Measurements from ENCODE around the gene SIPA1L3. TPM values are rescaled to one million over a fixed set of nuclear protein-coding genes. Genes with fewer than 3 reads are reported as not detected.

Gene SIPA1L3
- total and polyA plus RNA-seq, 8 donors = 2.9 to 211 (median 24.3) TPM

DNA sequence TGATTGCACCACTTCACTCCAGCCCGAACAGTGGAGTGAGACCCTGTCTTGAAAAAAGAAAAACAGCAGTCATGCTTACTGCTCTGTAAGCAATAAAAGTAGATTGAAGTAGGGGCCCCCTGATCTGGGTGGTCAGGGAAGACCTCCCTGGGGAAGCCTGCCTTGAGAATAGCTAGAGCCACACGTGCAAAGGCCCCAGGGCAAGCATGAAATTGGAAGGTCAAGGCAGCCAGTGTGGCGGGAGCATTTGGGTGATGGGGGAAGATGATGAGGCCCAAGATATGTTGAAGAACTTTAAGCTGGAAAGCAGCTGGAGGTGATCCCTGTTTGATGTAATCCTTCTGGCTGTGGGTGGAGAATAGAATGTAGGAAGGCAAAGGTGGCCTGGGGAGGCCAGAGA, 104.4 kb downstream of the SIPA1L3 start:
- no peaks in the 10 kb centered on the region for H3K27me3 ChIP-seq
- H3K36me3 ChIP-seq = peaks cover 0 to 7% (median 0%) of the 10 kb centered on the region in 4 donors
- 90 to 100% (median 98%) methylated on average over 3 of the region's 3 CpGs for WGBS, 5 donors
- no peak overlapping the region for H3K4me3 ChIP-seq
- no peaks in the 10 kb centered on the region for H3K9me3 ChIP-seq
- intact Hi-C loops (cut with DNase I; ENCODE audit: low total_unique reads) = no loop called here
- no peaks in the 10 kb centered on the region for H3K4me1 ChIP-seq
- DNase-seq = no peak
- H3K27ac ChIP-seq = no peak overlapping the region
- TF ChIP-seq, protein P1, sequence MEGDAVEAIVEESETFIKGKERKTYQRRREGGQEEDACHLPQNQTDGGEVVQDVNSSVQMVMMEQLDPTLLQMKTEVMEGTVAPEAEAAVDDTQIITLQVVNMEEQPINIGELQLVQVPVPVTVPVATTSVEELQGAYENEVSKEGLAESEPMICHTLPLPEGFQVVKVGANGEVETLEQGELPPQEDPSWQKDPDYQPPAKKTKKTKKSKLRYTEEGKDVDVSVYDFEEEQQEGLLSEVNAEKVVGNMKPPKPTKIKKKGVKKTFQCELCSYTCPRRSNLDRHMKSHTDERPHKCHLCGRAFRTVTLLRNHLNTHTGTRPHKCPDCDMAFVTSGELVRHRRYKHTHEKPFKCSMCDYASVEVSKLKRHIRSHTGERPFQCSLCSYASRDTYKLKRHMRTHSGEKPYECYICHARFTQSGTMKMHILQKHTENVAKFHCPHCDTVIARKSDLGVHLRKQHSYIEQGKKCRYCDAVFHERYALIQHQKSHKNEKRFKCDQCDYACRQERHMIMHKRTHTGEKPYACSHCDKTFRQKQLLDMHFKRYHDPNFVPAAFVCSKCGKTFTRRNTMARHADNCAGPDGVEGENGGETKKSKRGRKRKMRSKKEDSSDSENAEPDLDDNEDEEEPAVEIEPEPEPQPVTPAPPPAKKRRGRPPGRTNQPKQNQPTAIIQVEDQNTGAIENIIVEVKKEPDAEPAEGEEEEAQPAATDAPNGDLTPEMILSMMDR (IDR thresholded peaks at IDR 0.05) = no peak
- TF ChIP-seq POLR2A (IDR thresholded peaks at IDR 0.05) (no peak), POLR2AphosphoS5 (IDR thresholded peaks at IDR 0.05) (no peak), EP300 (IDR thresholded peaks at IDR 0.05) (no peak)

DNA sequence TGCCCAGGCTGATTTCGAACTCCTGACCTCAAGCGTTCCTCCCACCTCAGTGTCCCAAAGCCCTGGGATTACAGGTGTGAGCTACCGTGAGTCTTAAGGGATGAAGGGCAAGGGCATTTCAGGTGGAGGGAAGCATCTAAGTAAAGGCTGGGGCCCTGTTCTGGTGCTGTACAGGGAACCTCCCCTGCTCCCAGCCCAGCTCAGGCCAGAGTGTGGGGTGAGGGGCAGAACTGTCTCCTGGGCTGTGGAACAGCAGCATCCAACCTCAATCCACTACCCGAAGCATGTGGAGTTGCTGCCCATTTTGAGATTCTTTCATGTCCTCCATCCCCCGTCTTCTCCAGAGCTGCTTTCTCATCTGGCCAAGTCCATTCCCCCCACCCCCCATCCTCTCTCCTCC, 105.3 kb downstream of the SIPA1L3 start:
- Histone ChIP-seq H3K27me3 (no peaks in the 10 kb centered on the region), H3K36me3 (peaks cover 0 to 7% (median 0%) of the 10 kb centered on the region in 4 donors), H3K4me1 (no peaks in the 10 kb centered on the region), H3K27ac (no peak overlapping the region), H3K9me3 (no peaks in the 10 kb centered on the region), H3K4me3 (no peak overlapping the region)
- TF ChIP-seq, protein P1 (IDR thresholded peaks at IDR 0.05) = no peak
- TF ChIP-seq EP300 (IDR thresholded peaks at IDR 0.05) = no peak
- no peak for TF ChIP-seq POLR2AphosphoS5 (IDR thresholded peaks at IDR 0.05)
- TF ChIP-seq POLR2A (IDR thresholded peaks at IDR 0.05) = no peak
- DNase-seq = no peak
- 75 to 82% (median 81%) methylated on average over 5 of the region's 5 CpGs for WGBS, 5 donors
- intact Hi-C loops (cut with DNase I; ENCODE audit: low total_unique reads) = no loop called here

DNA sequence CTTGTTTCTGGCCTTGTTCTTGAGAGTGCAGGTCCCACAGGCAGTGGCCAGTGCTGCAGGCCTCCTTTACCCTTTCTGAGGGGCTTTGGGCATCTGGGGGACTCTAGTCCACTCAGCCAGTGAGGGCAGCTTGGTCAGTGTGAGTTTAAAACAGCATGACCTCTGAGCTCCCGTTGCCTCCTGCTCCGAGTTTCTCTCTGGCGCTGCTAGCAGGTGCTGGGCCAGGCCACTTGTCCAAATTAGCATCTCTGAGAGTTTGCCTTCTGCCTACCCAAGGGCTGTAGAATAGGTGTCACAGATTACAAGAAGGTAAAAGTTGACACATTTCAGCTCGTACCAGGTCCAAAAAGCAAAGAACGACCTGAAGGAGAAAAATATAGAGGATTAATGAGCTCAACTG, 105.9 kb downstream of the SIPA1L3 start:
- 63 to 83% (median 77%) methylated on average over 5 of the region's 5 CpGs for WGBS, 5 donors
- peaks cover 0 to 7% (median 0%) of the 10 kb centered on the region in 4 donors for H3K36me3 ChIP-seq
- DNase-seq = no peak

DNA sequence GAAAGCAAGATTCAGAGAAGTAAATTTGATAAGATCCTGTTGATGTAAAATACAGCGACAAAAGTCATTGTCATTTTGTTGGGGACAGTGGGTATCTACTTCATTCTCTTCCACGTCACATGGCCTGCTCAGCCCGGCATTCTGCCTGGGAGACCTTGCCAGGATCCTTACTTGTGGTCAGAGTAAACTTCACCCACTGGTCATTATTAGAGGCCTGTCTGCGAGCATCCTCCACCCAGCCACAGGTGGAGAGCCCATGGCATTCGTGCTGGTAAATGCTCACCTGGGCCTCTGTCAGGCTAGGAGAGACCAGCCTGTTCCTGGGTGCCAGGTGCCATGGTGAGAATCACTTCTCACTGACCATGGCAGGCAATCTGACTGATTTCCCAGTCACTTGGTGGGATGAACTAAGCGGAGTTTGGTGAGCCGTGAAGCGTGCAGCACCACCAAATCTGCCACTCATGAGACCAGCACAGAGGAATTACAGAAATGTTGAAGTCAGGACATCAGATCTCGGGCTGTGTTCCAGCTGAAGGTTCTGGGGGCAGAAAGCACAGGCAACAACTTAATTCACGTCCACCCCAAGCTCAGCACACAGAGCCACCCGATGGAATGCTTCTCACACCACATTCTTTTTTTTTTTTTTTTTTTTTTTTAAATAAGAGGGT, 107.0 kb downstream of the SIPA1L3 start:
- intact Hi-C loops (cut with DNase I; ENCODE audit: low total_unique reads) = no loop called here
- DNase-seq = no peak
- Histone ChIP-seq H3K4me3 (no peak overlapping the region), H3K4me1 (no peaks in the 10 kb centered on the region), H3K27ac (no peak overlapping the region), H3K36me3 (peaks cover 0 to 7% (median 0%) of the 10 kb centered on the region in 4 donors), H3K27me3 (no peaks in the 10 kb centered on the region), H3K9me3 (no peaks in the 10 kb centered on the region)
- TF ChIP-seq, protein P1 (IDR thresholded peaks at IDR 0.05) = no peak
- TF ChIP-seq POLR2A (IDR thresholded peaks at IDR 0.05) = no peak
- TF ChIP-seq EP300 (IDR thresholded peaks at IDR 0.05) = no peak
- no peak for TF ChIP-seq POLR2AphosphoS5 (IDR thresholded peaks at IDR 0.05)
- WGBS, 5 donors = 87 to 91% (median 90%) methylated on average over 11 of the region's 11 CpGs

More for the DNA sequence above, 105.9 kb downstream of the SIPA1L3 start:
- Histone ChIP-seq H3K4me1 (no peaks in the 10 kb centered on the region), H3K27ac (no peak overlapping the region), H3K9me3 (no peaks in the 10 kb centered on the region), H3K4me3 (no peak overlapping the region), H3K27me3 (no peaks in the 10 kb centered on the region)
- intact Hi-C loops (cut with DNase I; ENCODE audit: low total_unique reads) = no loop called here
- TF ChIP-seq, protein P1 (IDR thresholded peaks at IDR 0.05) = no peak
- TF ChIP-seq POLR2AphosphoS5 (IDR thresholded peaks at IDR 0.05) = no peak
- TF ChIP-seq POLR2A (IDR thresholded peaks at IDR 0.05) = no peak
- TF ChIP-seq EP300 (IDR thresholded peaks at IDR 0.05) = no peak
